ENCODE data around the gene LRIG2.
"Not testable (repeated sequence)": the region's sequence is repeated elsewhere in the genome, so short reads cannot be mapped to it uniquely, and the experiment has no call there.

The LRIG2 gene

DNA sequence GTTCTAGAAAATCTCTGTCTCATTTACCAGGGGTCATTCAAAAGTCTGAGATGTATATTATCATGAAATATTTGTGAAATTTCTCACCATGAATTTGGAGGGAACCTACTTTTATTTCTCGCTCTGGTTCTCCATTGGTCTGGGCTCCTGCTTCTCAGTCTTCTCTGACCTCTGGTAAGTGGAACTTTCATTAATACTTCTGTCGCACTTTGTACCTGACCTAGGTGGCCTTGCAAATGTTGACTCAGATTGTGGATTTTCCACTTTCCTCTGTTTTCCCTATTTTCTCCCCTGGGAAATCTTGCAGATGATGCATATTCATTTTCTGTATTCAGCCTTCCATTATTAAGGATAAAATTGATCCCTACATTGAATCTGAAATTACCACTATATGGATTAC lies 53.2 kb downstream of the LRIG2 start:
- DNase-seq: no peak

DNA sequence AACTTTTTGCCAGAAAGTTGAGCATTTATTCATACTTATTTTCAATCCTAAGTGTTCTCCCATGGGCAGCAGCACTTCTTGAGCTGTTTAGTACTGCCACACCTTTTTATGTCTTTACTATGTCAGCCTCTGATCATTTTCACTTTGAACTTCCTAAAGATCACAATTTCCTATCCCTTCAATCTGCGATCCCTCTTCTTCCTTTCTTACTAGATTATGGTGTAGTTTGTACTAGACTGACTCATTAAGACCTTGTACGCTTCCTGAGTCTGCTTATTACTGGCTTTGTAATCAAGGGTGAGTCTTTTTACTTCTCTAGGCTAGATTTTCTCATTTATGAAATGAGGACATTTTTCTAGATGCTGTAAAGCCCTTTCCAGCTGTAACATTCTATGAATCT lies 55.1 kb downstream of the LRIG2 start:
- DNase-seq: no peak

DNA sequence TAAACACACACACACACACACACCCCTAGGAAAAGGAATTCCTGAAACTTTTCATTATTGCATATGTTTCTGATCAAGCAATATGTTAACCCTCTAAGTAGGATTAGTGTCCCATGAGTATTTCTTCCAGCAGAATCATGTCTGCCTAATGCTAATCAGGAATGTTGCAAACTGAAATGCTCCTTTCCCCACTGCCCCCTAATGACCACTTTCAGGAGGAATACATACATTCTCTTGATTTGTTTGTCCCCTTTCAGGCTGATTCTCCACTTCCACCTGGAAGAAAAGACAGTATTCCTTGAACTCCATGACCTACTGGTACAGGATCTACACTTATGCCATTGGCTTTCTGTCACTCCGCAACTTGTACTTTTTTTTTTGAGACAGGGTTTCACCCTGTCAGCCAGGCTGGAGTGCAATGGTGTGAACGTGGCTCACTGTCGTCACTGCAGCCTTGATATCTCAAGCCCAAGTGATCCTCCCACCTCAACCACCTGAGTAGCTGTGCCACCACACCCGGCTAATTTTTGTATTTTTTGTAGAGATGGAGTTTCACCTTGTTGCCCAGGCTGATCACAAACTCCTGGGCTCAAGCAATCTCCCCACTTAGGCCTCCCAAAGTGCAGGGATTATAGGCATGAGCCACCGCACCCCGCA lies 56.7 kb downstream of the LRIG2 start:
- no peak for DNase-seq

DNA sequence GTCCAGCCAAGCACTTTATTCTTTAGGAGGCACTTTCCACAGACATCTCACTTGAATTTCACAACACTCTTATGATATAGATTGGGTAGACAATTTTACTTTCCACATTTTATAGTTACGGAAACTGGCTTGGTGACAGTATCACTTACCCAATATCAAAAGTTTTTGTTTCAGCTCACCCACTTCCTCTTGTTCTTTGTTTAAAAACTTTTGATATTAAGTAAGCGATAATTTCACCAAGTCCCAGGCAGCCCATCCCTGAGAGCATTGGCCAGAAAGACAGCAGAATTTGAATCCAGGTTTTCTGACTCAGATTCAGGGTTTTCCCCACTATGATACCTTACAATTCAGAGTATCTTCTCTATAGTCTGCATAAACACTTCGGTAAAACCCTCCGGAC lies 60.0 kb downstream of the LRIG2 start:
- no peak for DNase-seq

DNA sequence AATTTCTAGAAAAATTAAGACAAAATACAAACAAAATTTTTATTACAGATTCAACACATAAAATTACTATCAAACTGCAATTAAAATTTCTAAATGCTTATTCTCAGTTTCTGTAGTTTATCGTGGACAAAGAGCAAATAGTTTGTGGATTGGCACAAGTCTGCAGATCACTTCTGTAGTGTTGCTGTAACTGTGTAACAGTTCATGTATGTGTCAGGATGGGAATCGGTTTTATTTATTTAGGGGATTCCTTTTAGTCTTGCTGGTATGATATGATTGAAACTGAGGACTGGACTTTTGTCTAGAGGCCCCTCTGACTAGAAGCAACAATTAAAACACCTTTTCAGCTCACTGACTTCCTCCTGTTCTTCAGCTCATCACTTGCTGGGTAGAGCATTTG lies 60.8 kb downstream of the LRIG2 start:
- no peak for DNase-seq

DNA sequence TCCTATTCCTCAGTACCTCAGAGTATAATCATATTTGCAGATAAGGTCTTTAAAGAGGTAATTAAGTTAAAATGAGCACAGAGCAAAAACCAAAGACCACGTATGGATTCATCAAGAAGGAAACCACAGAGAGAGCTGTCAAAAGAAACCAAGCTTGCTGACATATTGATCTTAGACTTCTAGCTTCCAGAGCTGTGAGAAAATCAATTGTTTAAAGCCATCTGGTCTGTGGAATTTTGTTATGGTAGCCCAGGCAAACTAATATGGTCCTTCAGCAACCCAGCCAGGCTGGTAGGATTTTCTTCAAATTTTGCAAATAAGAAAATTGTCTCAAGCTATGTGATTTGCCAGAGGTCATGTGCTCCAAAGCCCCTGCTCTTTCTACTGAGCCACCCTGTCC lies 62.5 kb downstream of the LRIG2 start:
- DNase-seq: no peak

DNA sequence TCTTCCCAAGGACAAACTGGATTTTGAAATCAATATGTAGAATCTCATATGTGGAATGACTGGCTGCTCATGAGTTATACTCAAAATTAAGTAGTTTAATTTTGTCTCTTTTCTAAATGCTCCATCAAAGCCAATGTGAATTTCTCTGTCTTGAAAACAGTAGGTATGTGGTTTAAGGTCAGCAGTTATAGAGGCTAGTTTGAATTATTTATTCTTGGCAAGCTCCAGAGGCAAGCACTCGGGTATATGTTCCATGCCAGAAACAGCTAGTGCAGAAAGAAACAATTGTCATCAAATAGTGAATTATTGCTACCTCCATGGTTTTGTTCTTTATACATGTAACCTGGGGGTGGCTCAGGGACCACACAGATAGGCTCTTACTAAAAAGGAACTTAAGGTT lies 63.5 kb downstream of the LRIG2 start:
- DNase-seq: no peak

DNA sequence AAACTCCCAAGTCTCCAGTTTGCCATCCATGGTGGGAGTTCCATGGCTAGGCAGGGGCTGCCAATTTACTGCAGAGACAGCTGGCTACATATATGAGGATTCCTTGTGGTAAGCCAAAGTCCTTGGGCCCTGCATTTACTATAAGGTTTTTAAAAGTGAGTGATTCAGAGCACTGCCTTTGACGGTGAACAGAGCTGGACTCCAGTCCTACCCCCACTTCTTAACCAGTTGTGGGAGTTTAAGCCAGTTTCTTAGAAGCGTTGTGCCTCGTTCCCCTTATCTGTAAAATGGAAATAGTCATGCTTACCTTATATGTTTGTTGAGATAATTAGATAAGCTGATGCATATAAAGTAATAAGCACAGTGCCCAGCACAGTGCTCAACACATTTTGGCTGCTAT lies 64.6 kb downstream of the LRIG2 start:
- no peak for DNase-seq

DNA sequence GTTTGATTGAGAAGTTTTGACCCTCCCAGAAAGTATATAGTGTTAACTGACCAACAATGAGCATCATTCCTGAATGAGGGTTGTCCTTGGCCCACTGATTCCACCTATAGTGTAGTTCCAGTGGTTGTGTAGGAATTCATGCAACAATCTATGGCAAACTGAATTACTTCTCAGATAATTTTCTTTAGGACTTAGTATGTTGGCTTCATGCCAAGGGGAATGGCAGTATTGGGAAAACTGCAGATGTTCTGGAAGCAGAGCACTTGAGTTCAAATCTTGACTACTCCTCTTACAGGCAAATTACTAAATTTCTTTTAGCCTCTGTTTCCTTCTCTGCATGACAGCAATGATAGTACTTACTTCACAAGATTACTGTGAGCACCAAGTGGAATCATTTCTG lies 65.8 kb downstream of the LRIG2 start:
- DNase-seq: no peak

DNA sequence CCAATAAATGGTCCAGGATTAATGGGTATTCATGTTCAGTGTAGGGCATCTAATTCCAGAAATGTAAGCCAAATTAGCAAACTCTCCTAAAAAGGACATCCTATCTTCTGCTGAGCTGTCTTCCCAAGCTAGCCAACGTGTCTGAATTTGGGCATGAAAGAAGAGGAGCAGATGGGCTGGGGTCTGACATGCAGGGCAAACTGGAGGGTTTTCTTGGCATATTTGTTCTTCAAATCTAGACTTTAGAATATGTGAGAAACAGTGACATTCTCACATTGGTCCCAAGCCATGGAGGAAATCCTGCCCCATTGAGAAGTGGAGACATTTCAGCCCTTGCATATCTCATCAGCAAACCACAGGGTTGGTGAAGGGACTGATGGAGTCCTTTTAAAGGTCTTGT lies 67.2 kb downstream of the LRIG2 start:
- no peak for DNase-seq

DNA sequence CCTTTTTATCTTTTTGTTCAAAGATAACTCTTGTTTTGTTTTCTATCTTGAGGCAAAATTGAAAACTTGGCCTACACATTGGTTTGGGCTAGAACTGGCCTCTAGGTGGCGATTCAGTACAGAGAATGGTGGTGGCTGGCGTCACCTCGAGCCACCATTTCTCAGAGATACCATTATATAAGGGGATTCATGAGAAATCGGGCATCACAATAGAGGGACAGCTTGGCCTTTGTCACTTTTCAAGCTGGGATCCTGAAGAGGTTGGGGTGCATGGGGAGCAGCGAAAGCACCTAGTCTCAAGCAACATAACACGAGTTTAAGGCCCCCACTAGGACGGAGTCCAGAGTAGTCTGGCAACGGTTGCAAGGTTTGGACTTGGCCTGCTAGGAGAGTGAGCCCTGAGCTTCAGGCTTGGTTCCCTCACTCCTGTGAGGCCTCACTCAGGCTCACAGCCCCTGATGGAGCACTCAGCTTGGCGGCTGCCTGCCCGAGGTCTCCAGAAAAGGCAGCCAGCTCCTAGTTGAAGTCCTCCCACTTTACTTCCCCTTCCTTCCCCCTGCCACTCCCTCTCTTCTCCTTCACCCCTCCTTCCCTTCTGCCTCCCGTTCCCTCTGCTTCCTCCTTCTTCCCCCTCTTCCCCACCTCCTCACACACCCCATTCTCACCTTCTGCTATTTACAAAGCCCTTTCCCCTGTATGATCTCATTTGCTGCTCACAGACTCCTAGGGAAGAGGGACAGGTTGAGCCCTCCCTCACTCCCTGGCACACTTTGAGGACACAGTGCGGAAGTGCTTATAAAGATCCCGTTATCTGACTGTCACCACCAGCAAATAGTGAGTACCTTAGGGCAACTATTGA lies 67.8 kb downstream of the LRIG2 start:
- peak in 47 of 56 donors; percentile 8 to 76 (median 40) for DNase-seq

DNA sequence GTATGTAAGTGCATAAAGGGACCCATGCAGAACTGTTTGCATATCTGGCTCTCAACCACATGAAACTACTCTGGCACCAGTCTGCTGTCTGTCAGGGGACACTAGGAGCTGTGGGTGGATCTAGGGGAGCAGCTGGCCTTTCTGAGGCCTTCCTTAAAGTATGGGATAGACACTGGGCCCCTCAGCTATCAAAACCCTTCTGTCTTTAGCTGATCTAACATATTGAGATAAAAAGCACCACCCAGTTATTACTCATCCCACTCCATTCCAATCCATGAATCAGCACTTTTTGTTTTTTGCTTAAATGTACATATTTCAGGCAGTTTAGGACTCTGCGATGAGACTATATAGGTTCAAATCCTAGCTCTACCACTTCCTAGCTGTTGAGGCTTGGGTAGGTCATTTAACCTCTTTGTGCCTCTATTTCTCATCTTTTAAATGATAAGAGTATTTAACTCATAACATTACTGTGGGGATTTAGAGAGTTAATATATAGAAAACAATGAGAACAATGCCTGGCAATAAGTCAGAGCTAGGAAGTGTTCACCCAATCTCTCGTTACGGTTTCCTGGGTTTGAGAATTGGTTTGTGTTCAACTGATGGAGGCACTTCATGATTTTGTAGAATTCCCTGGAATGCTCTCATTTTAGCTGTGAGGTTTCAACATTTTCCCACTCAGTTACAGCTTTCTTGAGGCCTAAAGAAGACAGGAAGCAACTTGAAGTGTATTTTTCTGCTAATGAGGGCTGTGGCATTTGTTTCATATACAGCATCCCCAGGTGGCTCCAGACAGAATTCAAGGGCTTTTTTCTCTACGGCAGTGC lies 68.9 kb downstream of the LRIG2 start:
- DNase-seq: no peak

DNA sequence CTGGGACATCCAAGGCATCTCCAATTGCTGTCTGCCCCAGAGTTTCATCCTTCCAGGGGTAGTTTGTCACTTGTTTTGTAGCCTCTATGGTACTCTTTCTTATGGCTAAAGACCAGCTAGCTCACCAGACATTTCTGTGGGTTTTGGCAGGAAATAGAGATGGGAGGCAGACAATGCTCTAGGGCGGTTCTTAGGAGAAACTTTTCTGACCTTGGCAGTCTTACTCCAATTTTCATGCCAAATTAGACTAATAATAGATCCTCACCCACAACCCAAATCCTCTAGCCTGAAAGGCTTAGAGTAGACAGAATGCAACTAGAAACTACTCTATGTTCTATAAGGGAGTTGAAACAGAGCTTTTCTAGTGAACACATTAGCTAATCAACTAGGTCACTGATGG lies 69.8 kb downstream of the LRIG2 start:
- DNase-seq: no peak

DNA sequence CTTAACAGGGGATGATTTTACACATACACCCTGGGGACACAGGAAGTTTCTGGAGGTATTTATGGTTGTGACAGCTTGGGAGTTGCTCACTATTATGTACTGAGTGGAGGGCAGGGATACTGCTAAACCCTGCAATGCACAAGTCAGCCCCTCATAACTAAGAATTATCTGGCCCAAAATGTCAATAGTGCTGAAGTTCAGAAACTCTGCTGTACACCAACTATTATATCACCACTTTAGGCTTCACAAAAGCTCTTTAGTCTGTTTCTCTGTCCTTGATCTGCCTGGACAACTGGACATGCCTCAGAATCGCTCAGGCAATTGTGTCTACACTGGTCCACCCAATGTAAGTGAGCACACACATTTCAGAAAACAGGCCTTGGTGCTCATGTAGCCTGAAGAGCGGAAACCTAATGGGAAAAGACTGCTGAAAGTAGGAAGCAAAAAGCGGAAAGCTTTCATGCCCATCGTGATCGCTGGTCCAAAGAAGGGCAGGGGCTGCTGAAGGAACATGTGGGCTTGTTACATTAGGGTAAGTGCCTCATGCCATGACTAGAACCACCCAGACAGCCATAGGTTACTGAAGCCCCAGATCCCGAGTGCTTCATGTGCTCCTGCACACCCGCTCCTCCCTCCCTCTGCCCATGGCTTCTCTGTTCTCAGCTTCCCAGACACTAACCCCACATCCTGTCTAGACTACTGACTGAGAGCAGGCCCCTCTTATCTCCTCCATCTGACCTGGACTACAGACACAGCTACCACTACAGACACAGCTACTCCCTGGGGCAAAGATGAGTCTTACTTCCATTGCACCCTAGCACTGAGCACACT lies 73.5 kb downstream of the LRIG2 start:
- DNase-seq: no peak

DNA sequence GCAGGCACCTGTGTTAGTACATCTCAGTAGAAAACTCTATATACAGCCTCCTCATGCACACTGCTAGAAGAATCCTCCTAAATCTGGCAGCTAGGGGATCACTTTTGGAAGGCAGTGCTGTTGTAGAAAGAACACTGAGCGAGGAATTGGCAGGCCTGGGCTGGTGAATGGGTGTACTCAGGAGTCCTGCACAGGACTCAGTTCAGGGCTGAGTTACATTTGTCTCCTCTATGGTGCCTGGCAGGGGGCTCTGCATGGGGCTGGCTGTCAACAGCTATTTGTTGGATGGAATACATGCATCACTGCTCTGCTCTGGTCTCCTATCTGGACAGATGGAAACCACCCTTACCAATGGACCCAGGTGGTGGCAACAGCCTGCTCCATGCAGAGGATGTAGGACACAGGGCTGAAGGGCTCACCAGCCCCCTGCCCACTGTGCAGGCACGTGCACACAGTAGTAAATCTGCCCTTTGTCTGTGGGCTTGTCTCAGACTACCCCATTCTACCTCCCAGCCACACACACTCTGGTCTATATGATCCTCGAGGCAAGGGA lies 74.2 kb downstream of the LRIG2 start:
- DNase-seq: no peak

DNA sequence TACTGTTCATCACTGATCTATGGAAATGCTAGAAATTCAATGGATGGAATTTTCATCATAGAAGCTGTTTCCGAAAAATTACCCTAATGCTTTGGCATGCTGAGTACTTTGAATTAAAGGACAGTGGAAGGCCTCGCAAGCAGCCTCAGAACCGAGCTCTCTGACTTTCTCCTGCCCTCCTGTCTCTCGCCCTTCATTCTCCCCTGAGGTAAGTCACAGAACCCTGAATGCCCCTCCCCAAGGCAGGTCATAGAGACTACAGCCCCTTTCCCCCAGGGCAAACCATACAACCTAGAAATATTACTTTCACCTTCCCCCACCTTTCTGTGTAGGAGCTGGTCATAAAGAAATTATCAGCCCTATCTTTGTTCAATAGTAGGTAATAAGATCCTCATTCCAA lies 74.8 kb downstream of the LRIG2 start:
- no peak for DNase-seq

DNA sequence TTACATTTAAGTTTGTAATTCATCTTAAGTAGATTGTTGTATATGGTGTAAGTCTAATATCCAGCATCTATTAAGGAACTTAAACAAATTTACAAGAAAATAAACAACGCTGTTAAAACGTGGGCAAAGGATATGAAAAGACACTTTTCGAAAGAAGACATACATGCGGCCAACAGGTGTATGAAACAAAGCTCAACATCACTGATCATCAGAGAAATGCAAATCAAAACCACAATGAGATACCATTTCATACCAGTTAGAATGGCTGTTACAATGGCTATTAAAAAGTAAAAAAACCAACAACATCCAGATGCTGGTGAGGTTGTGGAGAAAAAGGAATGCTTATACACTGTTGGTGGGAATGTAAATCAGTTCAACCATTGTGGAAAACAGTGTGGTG lies 77.5 kb downstream of the LRIG2 start:
- DNase-seq: not testable (repeated sequence)

DNA sequence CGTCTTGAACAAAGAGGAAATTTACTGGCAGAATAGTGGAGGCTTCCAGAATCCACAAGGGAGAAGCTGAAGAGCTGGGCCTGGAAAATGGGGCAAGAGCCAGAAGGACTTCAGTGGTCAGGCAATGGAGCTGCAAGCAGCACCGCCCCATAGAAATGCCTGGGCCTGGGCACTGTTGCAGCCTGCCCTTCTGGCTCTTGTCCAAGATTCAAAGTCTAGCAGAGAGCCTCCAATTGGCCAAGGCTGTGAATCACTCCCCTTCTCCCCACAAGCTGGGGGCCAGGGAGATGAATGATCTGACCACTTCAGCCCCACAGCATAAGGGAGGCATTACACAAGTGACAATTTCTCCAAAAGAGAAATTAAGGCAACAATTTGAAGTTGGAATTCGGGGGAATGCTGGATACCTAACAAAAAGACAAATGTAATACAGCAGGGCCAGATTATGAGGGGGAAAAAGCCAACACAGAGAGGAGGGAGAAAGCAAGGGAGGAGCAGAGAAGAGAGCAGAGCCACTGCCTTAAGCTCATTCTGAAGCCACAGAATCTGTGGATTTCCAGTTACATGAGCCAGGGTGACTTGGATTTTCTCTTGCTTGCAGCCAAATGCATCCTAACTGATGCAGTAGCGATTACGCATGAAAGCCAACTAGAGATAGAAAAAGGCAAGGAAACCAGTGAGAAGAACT lies 80.3 kb downstream of the LRIG2 start:
- DNase-seq: peak in 9 of 56 donors; percentile 2 to 42 (median 12)

DNA sequence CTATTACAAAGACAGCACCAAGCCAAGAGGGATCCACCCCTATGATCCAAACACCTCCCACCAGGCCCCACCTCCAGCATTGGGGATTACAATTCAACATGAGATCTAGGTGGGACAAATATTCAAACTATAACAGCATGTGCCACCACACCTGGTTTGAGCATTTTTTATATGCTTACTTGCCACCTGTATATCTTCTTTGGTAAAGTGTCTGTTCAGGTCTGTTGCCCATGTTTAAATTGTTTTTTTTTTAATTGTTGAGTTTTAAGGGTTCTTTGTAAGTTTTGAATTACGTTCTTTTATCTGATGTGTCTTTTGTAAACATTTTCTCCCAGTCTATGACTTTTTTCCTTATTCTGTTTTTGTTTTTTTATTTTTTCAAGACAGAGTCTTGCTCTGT lies 83.4 kb downstream of the LRIG2 start:
- DNase-seq: no peak

DNA sequence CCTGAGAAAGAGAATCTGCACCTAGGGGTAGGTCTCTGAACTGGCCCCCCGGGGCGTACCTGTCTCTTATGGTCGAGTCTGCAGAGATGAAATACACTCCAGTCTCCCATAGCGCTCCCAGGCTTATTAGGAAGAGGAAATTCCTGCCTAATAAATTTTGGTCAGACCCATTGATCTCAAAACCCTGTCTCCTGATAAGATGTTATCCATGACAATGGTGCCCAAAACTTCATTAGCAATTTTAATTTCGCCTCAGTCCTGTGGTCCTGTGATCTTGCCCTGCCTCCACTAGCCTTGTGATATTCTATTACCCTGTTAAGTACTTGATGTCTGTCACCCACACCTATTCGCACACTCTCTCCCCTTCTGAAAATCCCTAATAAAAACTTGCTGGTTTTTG lies 85.7 kb downstream of the LRIG2 start:
- not testable (repeated sequence) for DNase-seq

Measured in amygdala (tissue), 56 donors.